A549 (cell line): ENCODE results near the gene NHEJ1. TPM values are rescaled to one million over a fixed set of nuclear protein-coding genes. Genes with fewer than 3 reads are reported as not detected.

Source experiments
- ATAC-seq, 2 experiments: fragments of 200-7000 bp in 1 of 2; fragments of >200 bp in 1 of 2; cut with Nextera tagmentation in 1 of 2; cut with Tn5 transposase in 1 of 2; 3 replicates each; pipeline versions ENCODE4 v1.8.0 to v1.9.1; 2018 to 2020; ENCODE audit warnings: mild to moderate bottlenecking in 1 of 2, moderate library complexity in 1 of 2
- CTCF ChIA-PET: fragments of 300-600 bp; sonication (Branson Sonifier 250); formaldehyde crosslinking; extraction: SDS; loops from one replicate; lab custom pipeline; 2021; ENCODE audit warnings: antibody characterized with exemption, inconsistent platforms; lab: Yijun Ruan, JAX
- POLR2A ChIA-PET: fragments of 350-600 bp; formaldehyde crosslinking; extraction: SDS; loops from one replicate; lab custom pipeline; 2021; ENCODE audit warnings: antibody characterized with exemption, inconsistent platforms; lab: Yijun Ruan, JAX
- DNase-seq, 2 experiments: peaks; one replicate each; pipeline versions ENCODE4 v3.0.0 to v3.0.0-alpha.2; 2011 to 2016; ENCODE audit warnings: low read depth in 1 of 2, low spot score in 1 of 2
- FAIRE-seq: peaks from 2 replicates; lab custom pipeline; 2011; peaks lifted over from hg19 to GRCh38; lab: Jason Lieb, UNC
- H3K27ac ChIP-seq, 2 experiments: fragments of >200 bp; sonication (Bioruptor Twin); formaldehyde crosslinking; 3 replicates each; pipeline ENCODE4 v1.5.1; 2016 to 2017
- H3K4me1 ChIP-seq: fragments of >200 bp; sonication (Bioruptor Twin); formaldehyde crosslinking; 3 replicates; pipeline ENCODE4 v1.6.1; 2016
- H3K4me2 ChIP-seq: fragments of >200 bp; sonication (Bioruptor Twin); formaldehyde crosslinking; 3 replicates; pipeline ENCODE4 v1.6.1; 2016
- H3K4me3 ChIP-seq: fragments of >200 bp; sonication (Bioruptor Twin); formaldehyde crosslinking; 3 replicates; pipeline ENCODE4 v1.5.1; 2016
- H3K9me3 ChIP-seq: fragments of >200 bp; sonication (Bioruptor Twin); formaldehyde crosslinking; 3 replicates; pipeline ENCODE4 v1.6.1; 2016
- ELK1 ChIP-seq: fragments of 150-350 bp; IDR thresholded peaks from 2 replicates; pipeline ENCODE4 v1.6.1; 2014; ENCODE audit warnings: low read depth, mild to moderate bottlenecking, low read length
- FOSL2 ChIP-seq, 2 experiments: fragments of 450-650 bp in 1 of 2; fragments of >200 bp in 1 of 2; sonication (Bioruptor Twin) in 1 of 2; formaldehyde crosslinking; IDR thresholded peaks; 2 replicates each; pipeline versions ENCODE4 v1.5.0 to v1.6.1; 2016 to 2020; ENCODE audit warnings: mild to moderate bottlenecking in 1 of 2, moderate library complexity in 1 of 2
- FOXS1 ChIP-seq: fragments of 250-450 bp; sonication (Bioruptor Pico); IDR thresholded peaks from 2 replicates; pipeline ENCODE4 v1.5.0; 2020; ENCODE audit warnings: mild to moderate bottlenecking, moderate library complexity
- GATA3 ChIP-seq: IDR thresholded peaks from 2 replicates; pipeline ENCODE4 v1.6.1; 2012; ENCODE audit warnings: borderline replicate concordance
- HEYL ChIP-seq: fragments of 250-450 bp; sonication (Bioruptor Pico); IDR thresholded peaks from 2 replicates; pipeline ENCODE4 v1.8.0; 2021; ENCODE audit warnings: mild to moderate bottlenecking, moderate library complexity
- JUN ChIP-seq, 2 experiments: fragments of >200 bp; sonication (Bioruptor Twin); formaldehyde crosslinking; IDR thresholded peaks; 2 replicates in 1 of 2; 3 replicates in 1 of 2; pipeline ENCODE4 v1.6.1; 2016 to 2017
- MAFK ChIP-seq: fragments of 450-650 bp; IDR thresholded peaks from 2 replicates; pipeline ENCODE4 v1.6.1; 2014; ENCODE audit not compliant: partially characterized antibody
- MYC ChIP-seq: IDR thresholded peaks from 2 replicates; pipeline ENCODE4 v1.6.1; 2012; ENCODE audit warnings: mild to moderate bottlenecking, inconsistent platforms, low read length, improper control_type of control experiment, borderline replicate concordance
- NR3C1 ChIP-seq: fragments of >200 bp; sonication (Bioruptor Twin); formaldehyde crosslinking; IDR thresholded peaks from 3 replicates; pipeline ENCODE4 v1.6.1; 2017
- POLR2A ChIP-seq: IDR thresholded peaks from 2 replicates; pipeline ENCODE4 v1.6.1; 2012; ENCODE audit warnings: mild to moderate bottlenecking, low read length
- RAD21 ChIP-seq, 2 experiments: fragments of >200 bp in 1 of 2; sonication (Bioruptor Twin) in 1 of 2; formaldehyde crosslinking in 1 of 2; IDR thresholded peaks in 1 of 2; conservative IDR thresholded peaks in 1 of 2; 2 replicates in 1 of 2; 3 replicates in 1 of 2; pipeline ENCODE4 v1.6.1; 2012 to 2018; ENCODE audit warnings: inconsistent platforms in 1 of 2
- RARB ChIP-seq: fragments of 250-450 bp; sonication (Bioruptor Pico); IDR thresholded peaks from 2 replicates; pipeline ENCODE4 v1.8.0; 2021; ENCODE audit warnings: mild to moderate bottlenecking, moderate library complexity
- SMC3 ChIP-seq: fragments of >200 bp; sonication (Bioruptor Twin); formaldehyde crosslinking; IDR thresholded peaks from 3 replicates; pipeline ENCODE4 v1.6.1; 2018; ENCODE audit warnings: inconsistent platforms
- ZC3H11A ChIP-seq: fragments of 450-650 bp; IDR thresholded peaks from 2 replicates; pipeline ENCODE4 v1.6.1; 2014; ENCODE audit warnings: antibody characterized with exemption, mild to moderate bottlenecking
- WGBS: methylation state at CpG from one replicate; pipeline ENCODE4 v1.1.6; 2017; ENCODE audit errors: missing lambda C conversion rate; 5-methylcytosine and 5-hydroxymethylcytosine counted together
- polyA plus RNA-seq, 4 experiments: library from polyadenylated mRNA; depleted of rRNA in 3 of 4; stranded (reverse); fragments of >200 nt; fragmentation: RNase III in 1 of 4; extraction: RNeasy Plus Mini Kit Qiagen cat#74134 plus additional on column Dnase treatment in 1 of 4; gene quantifications; 2 replicates in 3 of 4; 3 replicates in 1 of 4; pipeline ENCODE4 v1.2.3, GENCODE V29; 2011 to 2017
- TF ChIP-seq, protein P1 (sequence below): fragments of 250-450 bp; sonication (Bioruptor Pico); IDR thresholded peaks from 2 replicates; pipeline ENCODE4 v1.5.0; 2020; ENCODE audit warnings: low read depth, mild to moderate bottlenecking, moderate library complexity
- TF ChIP-seq, protein P2 (sequence below): fragments of 200-600 bp; sonication (generic); IDR thresholded peaks from 2 replicates; pipeline ENCODE4 v1.6.1; 2016; ENCODE audit warnings: antibody characterized with exemption, mild to moderate bottlenecking, moderate library complexity
- TF ChIP-seq, protein P3 (sequence below): fragments of 450-650 bp; IDR thresholded peaks from 2 replicates; pipeline ENCODE4 v1.6.1; 2014; ENCODE audit warnings: antibody characterized with exemption

Gene NHEJ1
- polyA plus RNA-seq, 2 of the 4 experiments (the other 2 are of a cell fraction): 18.5 to 31.8 TPM

DNA sequence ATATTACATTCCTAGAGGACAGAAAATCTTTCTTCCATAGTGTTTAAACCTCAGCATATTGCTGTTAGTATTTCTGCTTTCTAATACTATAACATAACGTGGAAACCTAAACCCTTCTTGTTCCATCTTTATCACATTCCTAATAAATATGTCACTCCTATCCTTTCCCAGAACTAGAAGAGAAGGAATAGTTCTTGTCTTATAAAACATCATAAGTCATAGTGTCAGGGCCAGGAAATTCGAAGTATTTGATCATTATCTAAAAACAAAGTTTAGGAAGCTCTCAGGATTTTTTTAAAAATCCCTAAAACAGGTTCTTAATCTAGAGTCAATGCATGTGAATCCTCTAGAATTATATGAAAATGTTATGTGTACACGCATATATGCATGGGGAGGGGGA lies 2.0 kb downstream of the NHEJ1 start (continued):
- TF ChIP-seq, protein P1, sequence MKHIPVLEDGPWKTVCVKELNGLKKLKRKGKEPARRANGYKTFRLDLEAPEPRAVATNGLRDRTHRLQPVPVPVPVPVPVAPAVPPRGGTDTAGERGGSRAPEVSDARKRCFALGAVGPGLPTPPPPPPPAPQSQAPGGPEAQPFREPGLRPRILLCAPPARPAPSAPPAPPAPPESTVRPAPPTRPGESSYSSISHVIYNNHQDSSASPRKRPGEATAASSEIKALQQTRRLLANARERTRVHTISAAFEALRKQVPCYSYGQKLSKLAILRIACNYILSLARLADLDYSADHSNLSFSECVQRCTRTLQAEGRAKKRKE: no peak
- TF ChIP-seq SMC3 (no peak), HEYL (CRISPR knock-in tag) (no peak), ELK1 (no peak), MAFK (no peak)
- TF ChIP-seq, protein P2, sequence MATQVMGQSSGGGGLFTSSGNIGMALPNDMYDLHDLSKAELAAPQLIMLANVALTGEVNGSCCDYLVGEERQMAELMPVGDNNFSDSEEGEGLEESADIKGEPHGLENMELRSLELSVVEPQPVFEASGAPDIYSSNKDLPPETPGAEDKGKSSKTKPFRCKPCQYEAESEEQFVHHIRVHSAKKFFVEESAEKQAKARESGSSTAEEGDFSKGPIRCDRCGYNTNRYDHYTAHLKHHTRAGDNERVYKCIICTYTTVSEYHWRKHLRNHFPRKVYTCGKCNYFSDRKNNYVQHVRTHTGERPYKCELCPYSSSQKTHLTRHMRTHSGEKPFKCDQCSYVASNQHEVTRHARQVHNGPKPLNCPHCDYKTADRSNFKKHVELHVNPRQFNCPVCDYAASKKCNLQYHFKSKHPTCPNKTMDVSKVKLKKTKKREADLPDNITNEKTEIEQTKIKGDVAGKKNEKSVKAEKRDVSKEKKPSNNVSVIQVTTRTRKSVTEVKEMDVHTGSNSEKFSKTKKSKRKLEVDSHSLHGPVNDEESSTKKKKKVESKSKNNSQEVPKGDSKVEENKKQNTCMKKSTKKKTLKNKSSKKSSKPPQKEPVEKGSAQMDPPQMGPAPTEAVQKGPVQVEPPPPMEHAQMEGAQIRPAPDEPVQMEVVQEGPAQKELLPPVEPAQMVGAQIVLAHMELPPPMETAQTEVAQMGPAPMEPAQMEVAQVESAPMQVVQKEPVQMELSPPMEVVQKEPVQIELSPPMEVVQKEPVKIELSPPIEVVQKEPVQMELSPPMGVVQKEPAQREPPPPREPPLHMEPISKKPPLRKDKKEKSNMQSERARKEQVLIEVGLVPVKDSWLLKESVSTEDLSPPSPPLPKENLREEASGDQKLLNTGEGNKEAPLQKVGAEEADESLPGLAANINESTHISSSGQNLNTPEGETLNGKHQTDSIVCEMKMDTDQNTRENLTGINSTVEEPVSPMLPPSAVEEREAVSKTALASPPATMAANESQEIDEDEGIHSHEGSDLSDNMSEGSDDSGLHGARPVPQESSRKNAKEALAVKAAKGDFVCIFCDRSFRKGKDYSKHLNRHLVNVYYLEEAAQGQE: no peak

DNA sequence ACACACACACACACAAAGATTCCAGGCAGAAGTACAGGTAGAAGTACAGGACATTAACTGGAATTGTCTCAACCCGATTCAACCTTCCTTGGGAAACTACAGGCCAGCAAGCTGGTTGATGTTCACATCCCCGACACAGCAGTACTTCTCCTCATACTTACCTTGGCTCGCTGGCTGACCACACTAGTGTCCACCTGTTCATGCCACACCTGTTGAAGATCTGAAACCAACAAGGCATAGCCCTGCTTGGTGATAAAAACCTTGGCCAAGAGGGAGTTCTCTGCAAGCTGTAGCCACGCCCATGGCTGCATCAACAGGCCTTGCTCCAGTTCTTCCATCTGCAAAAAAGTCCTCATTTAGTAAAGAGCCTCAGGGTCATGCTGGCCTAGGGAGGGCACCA lies 2.6 kb downstream of the NHEJ1 start:
- no peaks in the 10 kb centered on the region for H3K9me3 ChIP-seq
- ATAC-seq (no peak), DNase-seq (no peak), FAIRE-seq (no peak)
- ChIA-PET POLR2A (interaction anchor here (0.6 kb wide), 1 partner anchor 230 kb away, joined by 3 read pairs; no protein-coding TSS in a partner anchor), CTCF (interaction anchor here (0.6 to 21.6 kb wide), 20 partner anchors 8 to 414 kb away, joined by 3 to 332 read pairs (median 6); partner anchors contain the start of genes CNPPD1, IHH, INHA and SLC23A3)
- peaks cover 9% of the 10 kb centered on the region for H3K4me1 ChIP-seq
- no peak overlapping the region for H3K4me2 ChIP-seq
- 86% methylated on average over 4 of the region's 4 CpGs for WGBS
- no peak overlapping the region for H3K27ac ChIP-seq
- no peak for TF ChIP-seq GATA3
- no peak for TF ChIP-seq RAD21 (conservative IDR thresholded peaks at IDR 0.05 in 1 of 2, IDR thresholded peaks at IDR 0.05 in 1 of 2)
- no peak for TF ChIP-seq NR3C1
- TF ChIP-seq ZC3H11A: no peak
- no peak for TF ChIP-seq MYC
- no peak for TF ChIP-seq FOSL2 (IDR thresholded peaks at IDR 0.05)
- TF ChIP-seq FOSL2 (CRISPR knock-in tag; IDR thresholded peaks at IDR 0.05): no peak
- TF ChIP-seq, protein P3, sequence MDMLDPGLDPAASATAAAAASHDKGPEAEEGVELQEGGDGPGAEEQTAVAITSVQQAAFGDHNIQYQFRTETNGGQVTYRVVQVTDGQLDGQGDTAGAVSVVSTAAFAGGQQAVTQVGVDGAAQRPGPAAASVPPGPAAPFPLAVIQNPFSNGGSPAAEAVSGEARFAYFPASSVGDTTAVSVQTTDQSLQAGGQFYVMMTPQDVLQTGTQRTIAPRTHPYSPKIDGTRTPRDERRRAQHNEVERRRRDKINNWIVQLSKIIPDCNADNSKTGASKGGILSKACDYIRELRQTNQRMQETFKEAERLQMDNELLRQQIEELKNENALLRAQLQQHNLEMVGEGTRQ: no peak
- no peak for TF ChIP-seq POLR2A
- no peak for TF ChIP-seq FOXS1 (CRISPR knock-in tag)
- TF ChIP-seq RARB (CRISPR knock-in tag): no peak
- no peak overlapping the region for H3K4me3 ChIP-seq

GRCh38 chr2:219157396-219157795 lies 3.2 kb downstream of the NHEJ1 start:
- WGBS: 82% methylated on average over 8 of the region's 8 CpGs
- DNase-seq (no peak), ATAC-seq (no peak), FAIRE-seq (no peak)
- H3K4me3 ChIP-seq: no peak overlapping the region
- POLR2A ChIA-PET: interaction anchor here (0.6 kb wide), 1 partner anchor 231 kb away, joined by 3 read pairs; no protein-coding TSS in a partner anchor
- no peaks in the 10 kb centered on the region for H3K9me3 ChIP-seq
- CTCF ChIA-PET: interaction anchor here (0.6 to 21.6 kb wide), 15 partner anchors 16 to 281 kb away, joined by 3 to 332 read pairs (median 9); partner anchors contain the start of genes CNPPD1, IHH and SLC23A3
- TF ChIP-seq JUN (IDR thresholded peaks at IDR 0.05): no peak
- TF ChIP-seq, all 56 proteins: peak for 0
- Histone ChIP-seq H3K4me1 (peaks cover 9% of the 10 kb centered on the region), H3K27ac (no peak overlapping the region), H3K4me2 (no peak overlapping the region)
